ENCODE data around the gene RAB36. TPM values are rescaled to one million over a fixed set of nuclear protein-coding genes. Genes with fewer than 3 reads are reported as not detected.

The RAB36 gene
- polyA plus RNA-seq, 4 donors, result 6.8 to 18.0 (median 14.6) TPM

DNA sequence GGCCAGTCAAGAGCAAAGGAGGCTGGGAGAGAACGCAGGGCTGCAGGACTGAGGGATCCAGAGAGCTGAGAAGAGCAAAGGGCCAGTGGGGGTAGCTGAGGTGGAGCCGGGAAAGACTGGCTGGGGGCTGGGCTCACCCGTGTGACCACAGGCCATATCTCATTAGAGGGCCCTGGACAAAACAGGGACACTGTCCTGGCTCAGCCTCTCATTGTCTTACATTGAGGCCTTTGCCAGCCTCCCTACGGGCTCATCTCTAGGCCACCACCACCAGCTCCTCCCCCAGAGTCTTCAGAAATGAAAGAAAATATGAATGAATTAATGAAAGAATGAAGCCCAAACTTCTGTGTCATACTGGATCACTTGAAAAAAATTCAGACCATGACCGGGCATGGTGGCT is 9.2 kb downstream of the RAB36 start:
- DNase-seq (ENCODE audit: low read depth in 4 of 4, low spot score in 3 of 4), result no peak

DNA sequence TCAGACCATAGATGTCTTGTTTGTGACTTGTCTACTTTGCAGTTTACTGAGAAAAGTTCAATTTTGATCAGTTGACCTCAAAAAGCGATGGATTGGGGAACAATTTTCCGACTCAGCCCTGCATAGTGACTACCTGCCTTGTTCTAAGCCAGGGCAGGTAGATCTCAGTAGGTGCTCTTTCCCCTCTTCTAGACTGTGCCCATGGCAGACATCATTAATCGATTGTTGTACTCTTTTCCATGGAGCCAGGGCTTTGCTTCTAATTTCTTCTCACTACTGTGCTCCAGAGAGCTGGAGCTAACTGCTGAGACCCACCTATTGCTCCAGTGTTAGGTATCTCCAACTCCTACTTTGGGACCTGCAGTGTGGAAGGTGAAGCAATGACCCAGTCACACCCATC is 9.9 kb downstream of the RAB36 start:
- no peak for DNase-seq (ENCODE audit: low read depth in 4 of 4, low spot score in 3 of 4)

GRCh38 chr22:23155831-23156230 is 10.6 kb downstream of the RAB36 start:
- DNase-seq (ENCODE audit: low read depth in 4 of 4, low spot score in 3 of 4), result no peak

DNA sequence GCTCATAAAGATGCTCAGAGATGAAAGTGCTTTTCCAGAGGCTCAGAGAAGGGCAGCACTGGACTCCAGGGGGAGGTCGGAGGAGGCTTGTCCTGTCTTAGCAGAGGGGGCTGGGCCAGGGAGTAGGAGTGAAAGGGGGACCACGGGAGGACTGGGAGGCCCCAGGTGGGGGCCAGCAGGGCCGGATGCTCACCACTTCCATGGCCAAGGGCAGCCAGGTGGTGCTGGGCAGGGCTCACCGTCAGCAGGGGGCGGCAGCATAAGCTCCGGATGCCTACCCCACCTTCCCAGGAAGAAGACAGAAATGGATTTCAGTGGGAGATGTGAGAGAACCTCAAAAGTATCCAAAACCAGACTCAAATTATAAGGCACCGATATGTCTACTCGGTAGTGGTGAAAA is 11.0 kb downstream of the RAB36 start:
- no peak for DNase-seq (ENCODE audit: low read depth in 4 of 4, low spot score in 3 of 4)

DNA sequence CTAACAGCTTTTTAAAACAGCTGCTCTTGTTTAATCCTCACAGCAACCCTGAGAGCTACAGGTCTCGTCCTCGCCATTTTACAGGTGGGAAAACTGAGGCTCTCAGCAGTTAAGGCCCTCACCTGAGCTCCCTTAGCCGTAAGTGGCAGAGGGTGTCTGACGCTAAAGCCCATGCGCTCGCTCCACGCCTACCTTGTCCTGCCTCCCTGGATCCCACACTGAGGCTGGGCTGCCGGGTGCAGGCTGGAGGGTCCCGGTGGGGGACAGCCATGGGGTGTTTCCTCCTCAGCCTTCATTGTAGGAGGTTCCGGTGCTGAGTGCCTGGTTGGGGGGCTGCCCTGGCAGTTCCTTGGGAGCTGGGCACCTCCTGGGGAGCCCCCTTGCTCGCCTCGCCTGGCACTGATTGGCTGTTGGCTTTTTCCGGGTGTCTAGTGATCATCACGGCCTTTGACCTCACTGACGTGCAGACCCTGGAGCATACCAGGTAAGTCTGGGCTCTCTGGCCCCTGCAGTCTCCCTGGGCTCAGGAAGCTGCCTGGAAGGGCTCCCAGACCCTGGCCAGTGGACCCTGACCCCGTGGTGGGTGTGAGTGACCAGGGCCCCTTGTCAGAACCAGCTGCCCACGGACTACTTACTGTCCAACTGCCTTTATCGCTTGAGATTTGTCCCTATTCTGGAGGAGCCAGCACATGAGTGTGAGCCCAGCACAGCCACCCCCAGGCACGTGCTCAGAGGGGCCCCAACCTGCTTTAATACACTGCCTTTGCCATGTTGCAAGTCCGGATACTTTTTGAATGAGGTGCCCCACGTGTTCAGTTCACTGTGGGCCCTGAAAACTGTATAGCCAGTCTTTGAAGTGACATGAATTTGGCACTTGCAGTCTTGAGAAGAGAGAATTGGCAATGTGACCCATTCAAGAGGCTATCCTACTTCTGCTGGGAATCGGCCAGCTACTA is 12.6 kb downstream of the RAB36 start:
- DNase-seq (ENCODE audit: low read depth in 4 of 4, low spot score in 3 of 4), result no peak

DNA sequence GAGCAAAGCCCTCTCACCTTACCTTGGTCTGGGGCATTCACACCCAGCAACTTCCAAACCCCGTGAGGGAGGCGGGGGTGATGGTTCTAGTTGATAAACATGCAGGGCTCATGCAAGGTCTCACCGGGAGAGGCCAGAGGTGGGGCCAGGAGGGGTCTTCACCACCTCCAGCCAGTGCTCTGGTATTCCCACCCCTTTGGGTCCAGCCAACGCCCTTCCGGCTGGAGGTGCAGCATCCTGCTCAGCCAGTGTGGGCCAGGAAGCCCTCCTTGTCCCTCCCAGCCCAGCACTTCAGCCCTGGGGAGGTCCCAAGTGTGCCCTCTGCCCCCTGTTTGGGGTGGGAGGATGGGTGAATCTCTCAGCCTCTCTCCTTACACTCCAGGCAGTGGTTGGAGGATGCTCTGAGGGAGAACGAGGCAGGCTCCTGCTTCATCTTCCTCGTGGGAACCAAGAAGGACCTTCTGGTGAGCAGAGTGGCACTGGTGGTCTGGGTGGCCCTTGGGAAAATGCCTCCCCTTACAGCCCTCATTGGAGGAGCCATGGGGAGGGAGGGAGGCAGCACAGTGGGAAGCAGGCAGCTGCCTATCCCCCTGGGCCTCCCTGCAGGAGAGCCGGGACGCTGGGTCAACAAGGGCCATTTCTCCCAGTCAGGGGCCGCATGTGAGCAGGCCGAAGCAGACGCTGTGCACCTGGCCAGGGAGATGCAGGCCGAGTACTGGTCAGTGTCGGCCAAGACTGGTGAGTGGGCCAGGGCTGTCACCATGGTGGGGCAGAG is 13.4 kb downstream of the RAB36 start:
- no peak for DNase-seq (ENCODE audit: low read depth in 4 of 4, low spot score in 3 of 4)

DNA sequence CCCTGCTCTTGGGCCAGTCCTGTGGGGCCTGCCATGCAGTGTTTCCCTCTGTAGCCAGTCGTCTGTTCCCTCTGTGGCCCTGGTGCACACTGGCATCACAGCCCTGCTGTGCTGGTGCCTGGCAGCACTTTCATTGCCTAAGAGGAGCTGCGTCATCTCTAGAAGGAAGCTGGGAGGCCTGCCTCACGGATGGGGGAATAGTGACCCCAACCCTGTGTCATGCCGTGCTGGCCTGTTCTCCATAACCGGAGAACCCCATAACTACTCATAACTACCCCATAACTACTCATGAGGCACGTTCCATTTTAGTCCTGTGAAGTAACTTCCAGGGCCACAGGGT is 14.0 kb downstream of the RAB36 start:
- no peak for DNase-seq (ENCODE audit: low read depth in 4 of 4, low spot score in 3 of 4)

- no peak for DNase-seq (ENCODE audit: low read depth in 4 of 4, low spot score in 3 of 4)
These were observed 15.8 kb downstream of the RAB36 start for GRCh38 chr22:23161029-23161428.

DNA sequence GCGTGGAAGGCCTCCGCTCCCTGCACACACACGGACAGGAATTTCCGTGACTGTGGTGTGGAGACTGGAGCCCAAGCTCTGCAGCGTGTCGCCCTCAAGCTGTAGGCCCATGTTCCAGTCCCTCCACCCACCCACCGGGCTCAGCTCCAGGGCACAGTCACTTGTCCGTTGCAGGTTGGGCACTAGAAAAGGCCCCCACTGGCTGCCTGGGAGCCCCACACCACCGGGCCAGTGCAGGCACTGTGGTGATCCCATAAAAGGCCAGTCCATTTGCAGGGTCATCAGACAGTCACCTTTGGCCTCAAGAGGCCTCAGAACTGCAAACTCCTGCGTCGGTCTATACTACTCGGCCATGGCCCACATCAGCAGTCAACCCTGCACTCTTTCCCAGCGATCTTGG is 16.3 kb downstream of the RAB36 start:
- DNase-seq (ENCODE audit: low read depth in 4 of 4, low spot score in 3 of 4), result no peak

DNA sequence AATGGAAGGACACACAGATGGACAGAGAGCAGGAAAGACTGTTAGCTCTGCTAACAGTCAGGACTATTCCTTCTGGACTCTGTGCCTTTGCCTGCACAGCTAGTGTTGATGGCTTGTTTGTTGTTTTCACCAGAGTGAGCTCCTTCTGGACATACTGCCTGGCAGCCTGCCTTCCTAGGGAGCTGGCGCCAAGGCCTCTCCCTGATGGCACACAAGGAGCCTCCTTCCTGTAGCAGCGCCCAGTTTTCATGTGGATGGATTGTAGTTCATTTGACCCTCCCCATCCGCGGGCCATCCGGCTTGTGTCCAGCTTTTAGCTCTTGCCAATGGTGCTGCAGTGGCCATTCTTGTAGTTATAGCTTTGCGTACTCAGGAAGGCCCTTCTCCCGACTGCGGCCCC is 18.4 kb downstream of the RAB36 start:
- no peak for DNase-seq (ENCODE audit: low read depth in 4 of 4, low spot score in 3 of 4)

GRCh38 chr22:23164091-23164490 is 18.8 kb downstream of the RAB36 start:
- DNase-seq (ENCODE audit: low read depth in 4 of 4, low spot score in 3 of 4), result no peak

DNA sequence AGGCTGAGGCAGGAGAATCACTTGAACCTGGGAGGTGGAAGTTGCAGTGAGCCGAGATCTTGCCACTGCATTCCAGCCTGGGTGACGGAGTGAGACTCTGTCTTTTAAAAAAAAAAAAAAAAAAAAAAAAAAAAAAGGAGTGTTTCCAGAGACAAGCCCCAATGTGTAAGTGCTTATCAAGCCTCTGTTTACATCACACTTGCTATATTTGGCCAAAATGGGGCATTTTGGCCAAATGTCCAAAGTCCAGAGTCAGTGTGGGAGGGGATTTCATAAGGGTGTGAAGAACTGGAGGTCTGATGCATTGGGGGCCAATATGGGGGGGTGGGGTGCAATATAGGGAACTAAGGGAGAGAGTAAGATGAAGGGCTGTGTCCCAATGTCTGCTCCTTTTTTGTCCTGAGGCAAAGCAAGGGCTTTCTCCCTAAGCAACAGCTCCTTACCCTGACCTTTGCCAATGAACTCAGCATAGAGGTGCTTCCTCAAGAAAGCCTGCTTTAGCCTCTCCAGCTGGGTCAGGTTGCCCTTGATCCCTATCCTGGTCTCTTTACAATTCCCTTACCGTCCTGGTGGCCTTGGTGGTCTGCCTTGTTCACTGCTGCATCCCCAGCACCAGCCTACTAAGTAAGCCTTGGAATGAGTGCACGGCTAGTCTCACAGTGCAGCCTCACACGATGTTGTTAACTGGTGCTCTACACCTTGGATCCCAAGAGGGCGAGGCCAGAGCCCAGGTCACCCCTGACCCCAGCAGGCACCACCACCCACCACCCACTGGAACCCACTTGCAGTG is 21.0 kb downstream of the RAB36 start:
- DNase-seq (ENCODE audit: low read depth in 4 of 4, low spot score in 3 of 4), result no peak

DNA sequence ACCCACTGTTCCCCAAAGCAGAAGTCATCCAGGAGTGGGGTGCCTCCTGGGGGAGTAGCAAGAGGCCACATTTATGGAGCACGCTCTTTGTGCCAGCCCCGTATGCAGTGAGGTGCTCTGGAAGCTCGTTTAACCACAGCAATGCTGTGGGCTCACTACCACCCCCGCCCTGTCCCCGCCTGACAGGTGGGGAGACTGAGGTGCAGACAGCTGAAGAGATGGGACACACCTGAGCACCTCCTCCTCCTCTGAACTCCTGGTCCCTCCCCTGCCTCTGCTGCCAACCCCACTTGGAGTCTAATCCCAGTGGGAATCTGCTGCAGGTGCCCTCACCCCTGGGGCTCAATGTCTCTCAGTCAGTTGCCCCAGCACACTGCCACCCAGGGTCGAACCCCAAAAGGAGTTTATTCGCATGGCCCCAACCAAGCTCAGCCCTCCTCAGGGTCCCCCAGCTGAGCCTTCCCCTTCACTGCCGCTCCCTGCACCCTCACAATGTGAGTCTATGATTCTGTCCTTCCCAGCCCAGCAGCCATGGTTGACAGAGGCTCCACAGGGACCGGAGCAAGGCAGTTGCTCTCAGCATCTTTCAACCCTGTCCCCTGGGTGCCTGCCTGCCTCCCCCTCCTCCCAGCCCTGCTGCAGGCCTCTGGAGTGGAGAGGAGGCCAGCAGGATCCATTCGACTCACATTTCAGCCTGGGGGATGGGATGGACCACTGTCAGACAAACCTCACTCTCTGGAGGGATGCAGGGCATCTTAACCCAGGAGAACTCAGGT is 21.8 kb downstream of the RAB36 start:
- no peak for DNase-seq (ENCODE audit: low read depth in 4 of 4, low spot score in 3 of 4)

- DNase-seq (ENCODE audit: low read depth in 4 of 4, low spot score in 3 of 4), result no peak
These were observed 23.2 kb downstream of the RAB36 start for GRCh38 chr22:23168391-23169042.

DNA sequence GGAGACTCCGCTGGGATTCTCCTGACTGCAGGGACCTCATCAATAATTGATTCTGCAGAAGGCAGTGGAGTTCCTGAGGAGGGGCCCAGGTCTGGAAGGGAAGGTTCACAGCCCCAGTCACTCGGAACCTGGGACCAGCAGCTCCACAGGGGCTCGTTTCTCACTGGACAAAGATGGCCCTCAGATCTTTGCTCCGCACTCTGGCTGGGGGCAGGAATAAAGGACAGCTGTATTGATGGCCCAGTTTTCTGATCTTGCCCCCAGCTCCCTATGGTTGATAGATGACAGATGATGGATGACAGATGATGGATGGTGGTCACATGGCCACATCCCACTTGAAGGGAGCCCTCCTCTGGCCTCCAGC is 23.7 kb downstream of the RAB36 start:
- DNase-seq (ENCODE audit: low read depth in 4 of 4, low spot score in 3 of 4), result no peak

- no peak for DNase-seq (ENCODE audit: low read depth in 4 of 4, low spot score in 3 of 4)
These were observed 30.8 kb downstream of the RAB36 start for GRCh38 chr22:23175817-23176644.

GRCh38 chr22:23176645-23177027 is 31.4 kb downstream of the RAB36 start:
- DNase-seq (ENCODE audit: low read depth in 4 of 4, low spot score in 3 of 4), result no peak

GRCh38 chr22:23177197-23177596 is 31.9 kb downstream of the RAB36 start:
- DNase-seq (ENCODE audit: low read depth in 4 of 4, low spot score in 3 of 4), result no peak

Measured in left renal pelvis (tissue), 4 donors.